ENCODE results near the gene MOB2.
"Not testable (repeated sequence)": the region's sequence is repeated elsewhere in the genome, so short reads cannot be mapped to it uniquely, and the experiment has no call there.

Gene MOB2

DNA sequence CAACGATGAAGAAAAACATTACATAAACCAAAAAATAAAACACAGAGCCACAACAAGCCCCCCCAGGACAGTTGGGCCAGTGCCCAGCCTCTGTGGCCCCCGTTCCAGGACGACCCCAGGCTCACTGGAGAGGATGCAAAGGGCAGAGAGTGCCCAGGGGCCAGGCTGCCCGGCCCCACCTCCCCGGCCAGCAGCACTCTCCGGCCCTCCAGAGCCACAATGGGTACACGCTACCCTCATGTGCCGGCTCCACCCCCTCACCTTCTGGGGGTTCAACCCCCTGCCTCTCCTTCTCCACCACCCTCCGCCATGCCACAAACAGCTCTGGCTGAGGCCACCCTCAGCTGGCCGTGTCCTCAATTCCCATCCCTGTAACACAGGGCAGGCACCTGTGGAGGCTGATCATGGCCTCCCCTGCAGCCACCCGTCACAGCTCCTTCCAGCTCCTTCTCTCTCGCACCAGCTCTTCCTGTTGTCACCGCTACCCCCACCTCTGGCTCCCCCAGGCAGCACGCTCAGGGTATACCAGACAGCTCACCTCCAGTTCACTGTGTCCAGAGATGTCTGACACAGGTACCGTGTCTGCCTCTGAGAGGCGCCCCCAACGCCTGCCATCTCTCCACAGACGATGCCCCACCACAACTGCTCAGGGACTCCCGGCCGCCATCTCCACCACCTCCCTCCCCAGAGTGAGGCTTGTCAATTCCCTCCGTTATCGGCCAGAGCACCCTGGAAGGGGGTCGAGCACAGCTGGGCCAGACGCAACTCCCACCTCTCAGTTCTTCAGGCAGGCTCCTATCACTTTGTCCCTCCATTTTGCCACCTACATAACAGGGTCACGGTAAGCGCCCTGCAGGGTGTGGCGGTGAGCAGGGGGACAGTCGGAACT, 30.8 kb upstream of the MOB2 start:
- DNase-seq, result no peak

DNA sequence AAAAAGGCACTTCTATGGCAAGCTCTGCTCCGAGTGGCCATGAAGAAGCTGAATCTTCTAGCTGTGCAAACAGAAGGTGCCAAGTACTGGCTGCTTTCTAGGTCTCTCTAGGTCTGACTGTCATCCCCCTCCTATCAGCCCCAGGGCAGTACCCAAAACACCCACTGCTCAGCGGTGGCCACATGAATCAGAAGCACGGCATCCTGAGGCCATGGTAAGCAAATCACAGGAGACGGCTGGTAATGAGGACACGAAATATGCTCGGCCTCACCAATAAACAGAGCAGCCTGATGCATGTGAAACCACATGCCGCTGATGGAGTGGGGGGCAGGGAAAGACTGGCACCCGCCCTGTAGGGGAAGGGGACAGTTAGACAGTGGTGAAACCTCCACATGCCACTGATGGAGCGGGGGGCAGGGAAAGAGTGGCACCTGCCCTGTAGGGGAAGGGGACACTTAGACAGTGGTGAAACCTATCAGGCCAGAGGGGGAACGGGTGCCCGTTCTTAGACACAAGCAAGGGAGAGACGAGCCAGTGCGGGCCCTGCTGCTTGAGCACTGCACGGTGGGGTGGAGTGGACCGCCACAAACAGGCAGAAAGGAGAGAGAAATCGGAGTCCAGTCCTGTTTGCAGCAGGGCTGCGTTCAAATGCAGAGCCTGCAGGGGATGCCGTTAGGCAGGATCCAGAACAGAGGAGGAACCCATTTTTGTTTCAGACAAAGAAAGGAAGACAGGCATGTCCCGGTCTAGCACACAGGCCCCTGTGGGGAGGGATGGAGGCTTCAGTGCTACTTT, 29.9 kb upstream of the MOB2 start:
- DNase-seq, result no peak

DNA sequence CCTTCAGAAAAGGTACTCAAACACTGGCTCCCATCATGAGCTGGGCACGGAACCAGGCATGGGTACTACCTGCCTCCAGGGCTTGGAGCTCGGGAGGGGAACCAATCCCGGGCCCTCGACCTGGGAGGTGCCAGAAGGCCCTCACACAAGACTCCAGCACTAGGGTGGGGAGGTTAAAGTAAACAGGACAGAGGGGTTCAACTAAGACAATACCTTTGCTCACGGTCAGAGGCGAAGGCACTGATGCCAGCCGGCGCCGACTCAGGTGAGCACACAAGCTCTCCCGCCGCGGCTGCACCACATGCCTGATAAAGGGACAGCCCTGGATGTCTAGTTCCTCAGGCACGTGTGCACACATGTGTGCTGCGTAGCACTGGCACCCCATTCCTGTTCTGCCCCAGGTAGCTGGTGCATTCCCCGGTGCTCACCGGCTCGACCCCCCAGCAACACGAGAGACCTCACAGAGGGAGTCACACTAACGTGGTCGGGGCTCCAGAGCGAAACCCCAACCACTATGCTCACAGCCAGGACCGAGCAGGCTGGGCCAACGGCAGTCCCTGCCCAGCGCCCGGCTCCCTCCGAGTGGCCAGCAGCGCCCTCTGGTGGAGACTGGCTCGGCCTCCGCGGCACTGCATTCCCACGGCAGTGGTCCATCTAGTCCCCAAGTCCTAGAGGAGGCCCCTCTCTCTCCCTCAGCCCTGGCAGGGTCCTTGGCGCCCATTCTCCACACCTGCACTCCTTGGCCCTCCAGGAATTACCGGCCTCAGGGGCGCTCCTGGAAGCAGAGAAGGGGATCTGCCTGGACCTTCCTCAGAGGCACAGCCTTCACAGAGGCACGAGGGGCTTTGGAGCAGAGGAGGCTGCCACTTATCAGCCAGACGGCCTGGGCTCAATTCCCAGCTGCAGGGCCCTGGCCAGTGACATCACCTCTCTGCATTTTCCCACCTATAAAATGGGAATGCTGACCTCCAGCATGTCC, 28.8 kb upstream of the MOB2 start:
- peak; percentile 65 for DNase-seq

DNA sequence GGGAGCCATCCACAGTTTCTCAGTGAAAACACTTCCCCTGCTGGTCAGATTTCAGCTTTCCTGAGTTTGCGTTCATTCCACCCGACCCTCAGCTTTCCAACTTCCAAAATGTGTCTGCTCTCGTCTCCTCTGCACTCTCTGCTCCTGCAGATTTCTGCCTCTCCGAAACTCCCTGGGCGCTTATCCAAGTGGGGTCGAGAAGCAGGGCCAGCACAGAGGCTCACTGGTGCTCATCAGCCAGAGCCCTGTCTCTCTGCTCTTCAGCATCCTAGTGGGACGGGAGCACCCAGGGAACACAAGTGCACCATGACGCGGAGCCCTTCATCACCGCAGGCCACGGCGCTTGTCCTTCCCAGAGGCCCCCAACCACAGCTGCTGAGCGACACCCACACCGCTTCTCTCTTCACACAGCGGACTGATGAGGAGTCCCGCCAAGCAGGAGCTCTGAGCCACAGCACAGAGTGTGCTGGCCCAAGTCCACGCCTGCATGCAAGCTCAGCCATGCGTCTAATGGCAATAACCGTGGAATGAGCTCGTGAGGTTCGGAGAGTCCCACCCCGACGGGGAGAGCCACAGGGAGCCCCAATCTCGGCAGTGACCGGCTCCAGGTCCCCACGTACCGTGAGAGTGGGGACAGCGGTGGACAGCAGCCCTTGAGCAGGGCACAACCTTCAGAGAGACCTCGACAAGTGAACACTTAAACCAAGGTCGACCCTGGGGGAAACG, 27.9 kb upstream of the MOB2 start:
- DNase-seq, result no peak

DNA sequence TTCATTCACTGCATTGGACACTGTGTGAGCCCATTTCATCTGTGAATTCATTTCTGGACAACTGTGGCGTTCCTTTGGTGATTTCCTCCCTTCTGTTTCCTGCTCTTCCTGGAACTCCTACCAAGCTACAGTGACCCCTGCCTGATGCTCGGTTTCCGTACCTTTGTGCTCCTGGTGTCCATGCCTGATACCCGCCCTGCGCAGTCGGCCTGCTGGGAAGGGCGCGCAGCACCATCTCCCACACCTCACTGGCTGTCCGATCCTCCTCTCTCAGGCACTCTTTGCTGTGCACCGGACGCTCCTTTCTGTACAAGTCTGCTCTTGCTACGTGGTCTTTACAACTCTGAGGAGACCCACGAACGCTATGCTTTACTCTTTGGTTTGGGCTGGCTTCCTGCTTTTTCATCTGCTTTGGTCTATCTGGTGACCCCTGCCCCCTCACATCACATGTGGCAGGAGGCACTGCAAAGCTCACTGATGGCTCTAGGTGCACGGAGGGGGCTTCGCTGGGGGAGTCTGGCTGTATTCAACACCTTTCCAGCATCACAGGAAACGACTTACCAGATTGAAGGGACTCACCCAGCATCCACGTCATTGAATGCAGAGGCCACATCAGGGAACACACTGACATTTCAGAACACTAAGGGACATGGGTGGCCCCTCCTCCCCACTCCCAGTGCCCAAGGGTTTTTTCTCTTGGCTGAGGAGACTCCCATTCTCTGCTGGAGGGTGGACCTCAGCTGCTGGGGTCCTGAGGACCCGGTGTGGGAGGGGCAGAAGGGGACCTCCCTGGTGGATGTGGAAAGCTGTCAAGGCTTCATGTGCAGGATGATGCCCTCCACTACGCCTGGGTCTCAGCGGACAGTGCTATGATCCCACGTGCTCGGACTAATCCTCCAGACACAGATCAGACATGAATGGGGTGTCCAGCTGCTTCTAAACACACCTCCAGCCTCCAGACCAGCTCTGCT, 27.0 kb upstream of the MOB2 start:
- DNase-seq, result no peak

DNA sequence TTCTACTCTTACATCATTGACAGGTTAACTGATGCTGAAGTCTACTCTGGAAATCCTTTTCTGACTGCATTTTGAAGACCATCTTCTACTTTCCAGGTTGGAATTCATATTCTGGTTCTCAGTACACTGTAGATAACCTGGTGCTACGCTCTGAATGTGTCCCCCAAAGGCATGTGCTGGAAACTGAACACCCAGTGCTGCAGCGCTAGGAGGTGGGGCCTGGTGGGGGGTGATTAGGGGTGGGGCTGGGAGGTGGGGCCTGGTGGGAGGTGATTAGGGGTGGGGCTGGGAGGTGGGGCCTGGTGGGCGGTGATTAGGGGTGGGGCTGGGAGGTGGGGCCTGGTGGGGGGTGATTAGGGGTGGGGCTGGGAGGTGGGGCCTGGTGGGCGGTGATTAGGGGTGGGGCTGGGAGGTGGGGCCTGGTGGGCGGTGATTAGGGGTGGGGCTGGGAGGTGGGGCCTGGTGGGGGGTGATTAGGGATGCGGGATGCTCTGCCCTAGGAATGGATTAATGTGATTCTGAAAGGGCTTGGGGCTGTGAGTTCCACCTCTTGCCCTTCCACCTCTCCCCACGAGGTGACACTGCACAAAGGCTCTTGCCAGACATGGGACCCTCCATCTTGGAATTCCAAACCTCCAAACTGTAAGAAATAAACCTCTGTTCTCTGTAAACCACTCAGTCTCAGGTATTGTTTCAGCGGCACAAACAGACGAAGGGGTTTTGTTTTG, 26.1 kb upstream of the MOB2 start:
- DNase-seq, result not testable (repeated sequence)

DNA sequence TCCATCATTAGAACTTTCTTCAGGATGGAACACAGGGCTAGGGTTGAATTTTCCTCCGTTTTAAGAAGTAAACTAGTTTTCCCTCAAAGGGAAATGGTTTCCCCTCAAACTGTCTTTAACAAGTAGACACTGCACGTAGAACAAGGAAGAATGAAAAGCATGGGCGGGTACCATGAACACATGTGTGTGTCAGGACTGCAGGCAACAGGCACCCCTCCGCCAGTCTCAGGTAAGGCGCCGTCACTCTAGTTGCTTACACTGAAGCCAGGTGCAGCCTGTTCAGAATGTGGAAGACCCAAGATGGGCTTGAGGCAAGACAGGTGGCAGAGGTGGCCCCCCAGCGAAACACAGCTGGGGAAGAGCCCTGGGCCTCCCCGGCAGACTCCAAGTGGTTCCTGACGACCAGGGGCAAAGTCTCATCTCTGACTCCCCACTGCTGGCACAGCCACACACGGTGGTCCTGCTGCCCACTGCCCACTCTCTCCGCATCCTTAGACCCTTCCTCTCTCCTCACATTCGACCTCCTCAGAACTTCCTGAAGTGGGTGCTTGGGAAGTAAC, 25.4 kb upstream of the MOB2 start:
- no peak for DNase-seq

DNA sequence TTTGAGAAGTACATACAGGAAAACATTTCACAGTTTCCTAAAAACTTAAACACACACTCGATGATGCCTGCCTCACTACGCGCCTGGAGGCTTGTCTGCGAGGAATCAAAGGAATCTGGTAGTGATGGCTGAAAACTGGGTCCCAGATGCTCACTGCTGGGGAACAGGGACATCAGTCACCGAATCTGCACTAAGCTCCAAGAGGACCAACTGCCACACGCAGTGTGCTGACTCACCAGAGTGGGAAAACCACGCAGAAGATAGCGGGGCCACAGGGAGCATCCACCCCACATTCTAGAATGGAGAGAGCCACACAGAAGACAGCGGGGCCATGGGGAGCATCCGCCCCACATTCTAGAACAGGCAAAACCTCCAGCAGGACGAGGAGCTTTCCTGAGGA, 24.3 kb upstream of the MOB2 start:
- no peak for DNase-seq

DNA sequence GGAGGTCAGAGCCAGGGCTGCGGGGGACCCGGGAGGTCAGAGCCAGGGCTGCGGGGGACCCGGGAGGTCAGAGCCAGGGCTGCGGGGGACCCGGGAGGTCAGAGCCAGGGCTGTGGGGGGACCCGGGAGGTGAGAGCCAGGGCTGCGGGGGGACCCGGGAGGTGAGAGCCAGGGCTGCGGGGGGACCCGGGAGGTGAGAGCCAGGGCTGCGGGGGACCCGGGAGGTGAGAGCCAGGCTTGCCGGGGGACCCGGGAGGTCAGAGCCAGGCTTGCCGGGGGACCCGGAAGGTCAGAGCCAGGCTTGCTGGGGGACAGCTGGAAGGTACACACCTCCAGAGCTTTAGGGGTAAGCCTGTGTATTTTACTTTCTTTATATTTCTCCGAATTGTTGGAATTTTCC, 23.8 kb upstream of the MOB2 start:
- DNase-seq, result not testable (repeated sequence)

DNA sequence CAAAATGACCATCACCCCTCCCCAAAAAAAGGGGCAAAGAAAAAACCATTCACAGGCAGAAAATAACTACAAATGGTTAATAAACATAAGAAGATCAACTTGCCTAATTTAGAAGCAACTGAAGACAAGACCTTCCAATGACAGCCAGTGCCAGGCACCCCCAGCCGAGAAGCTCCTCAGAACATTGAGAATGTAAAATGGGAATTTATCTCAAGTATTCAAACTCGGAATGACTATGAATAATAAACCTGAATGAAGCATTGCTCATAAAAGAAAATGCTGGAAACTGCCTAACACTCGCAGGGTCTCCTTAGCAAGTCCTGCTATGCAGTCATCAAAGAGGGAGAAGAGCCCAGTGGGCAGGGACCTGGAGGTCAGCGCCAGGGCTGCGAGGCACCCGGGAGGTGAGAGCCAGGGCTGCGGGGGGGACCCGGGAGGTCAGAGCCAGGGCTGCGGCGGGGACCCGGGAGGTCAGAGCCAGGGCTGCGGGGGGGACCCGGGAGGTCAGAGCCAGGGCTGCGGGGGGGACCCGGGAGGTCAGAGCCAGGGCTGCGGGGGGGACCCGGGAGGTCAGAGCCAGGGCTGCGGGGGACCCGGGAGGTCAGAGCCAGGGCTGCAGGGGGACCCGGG, 23.2 kb upstream of the MOB2 start:
- no peak for DNase-seq

DNA sequence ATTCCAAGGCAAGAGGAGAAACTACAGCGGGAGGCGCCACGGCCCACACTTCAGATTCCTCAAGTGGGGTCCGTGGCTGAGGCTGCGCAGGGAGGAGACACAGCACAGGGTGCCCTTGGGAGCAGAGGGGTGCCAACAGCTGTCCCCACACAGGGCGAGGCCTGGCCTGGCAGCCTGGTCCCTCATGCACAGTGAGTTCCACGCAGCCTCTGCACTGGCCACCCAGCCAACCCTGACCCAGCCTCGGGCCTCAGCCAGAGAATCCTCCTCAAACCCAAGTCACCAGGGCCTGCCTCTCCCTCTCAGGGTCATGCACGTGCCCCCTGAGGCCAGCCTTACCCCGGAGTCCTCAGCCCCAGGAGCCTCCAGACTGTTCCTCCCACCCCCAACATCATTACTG, 22.4 kb upstream of the MOB2 start:
- no peak for DNase-seq

DNA sequence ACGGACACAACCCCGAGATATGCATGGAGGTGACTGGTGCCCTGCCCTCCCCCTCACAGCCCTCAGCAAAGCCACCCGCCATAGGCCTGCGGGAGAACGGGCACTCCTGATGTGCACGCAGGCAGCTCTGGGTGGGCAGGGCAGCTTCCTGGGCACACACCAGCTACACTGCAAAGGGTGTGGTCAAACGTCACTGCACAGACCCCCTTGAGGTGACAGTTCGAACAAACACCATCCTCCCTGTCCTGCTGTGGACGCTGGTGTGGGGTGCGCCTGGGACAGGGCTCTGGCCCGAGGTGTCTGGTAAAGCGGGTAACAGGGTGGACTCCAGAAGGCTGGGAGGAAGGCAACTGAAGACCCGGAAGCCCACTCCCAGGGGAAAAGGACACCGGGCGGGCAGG, 21.9 kb upstream of the MOB2 start:
- no peak for DNase-seq

DNA sequence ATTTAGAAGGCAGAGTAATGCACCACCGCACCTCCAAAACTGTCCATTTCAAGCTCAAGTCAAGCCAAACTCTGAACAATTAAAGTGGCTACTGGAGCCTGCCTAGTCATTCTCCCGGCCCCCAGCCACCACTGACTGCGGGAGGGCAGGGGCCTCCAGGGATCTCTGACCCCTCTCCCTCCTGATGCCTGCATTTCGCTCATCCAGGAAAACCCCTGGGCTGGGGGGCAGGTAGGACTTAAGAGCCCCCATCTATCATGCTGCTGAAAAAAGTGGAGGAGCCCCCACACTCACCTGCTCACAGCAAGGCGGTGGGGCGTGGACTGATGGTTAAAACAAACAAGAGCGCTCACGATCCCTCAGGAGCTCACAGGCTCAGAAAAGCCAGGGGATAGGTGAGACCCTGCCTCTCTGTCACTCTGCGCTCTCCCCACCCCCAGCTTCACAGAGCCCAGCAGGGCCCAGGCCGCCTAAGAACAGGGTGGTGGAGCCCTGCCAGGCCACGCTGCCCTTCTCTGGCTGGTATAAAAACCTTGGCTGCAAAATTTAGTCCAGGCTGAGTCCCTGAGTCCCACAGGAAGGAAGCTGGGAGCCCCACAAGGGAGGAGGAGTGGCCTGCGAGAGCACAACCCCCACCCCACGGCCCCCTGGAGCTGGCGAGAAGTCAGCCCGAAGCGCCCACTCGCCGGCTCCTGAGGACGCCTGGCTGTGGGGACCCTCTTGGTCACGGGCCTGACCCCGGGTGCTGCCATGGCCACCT, 21.0 kb upstream of the MOB2 start:
- no peak for DNase-seq

DNA sequence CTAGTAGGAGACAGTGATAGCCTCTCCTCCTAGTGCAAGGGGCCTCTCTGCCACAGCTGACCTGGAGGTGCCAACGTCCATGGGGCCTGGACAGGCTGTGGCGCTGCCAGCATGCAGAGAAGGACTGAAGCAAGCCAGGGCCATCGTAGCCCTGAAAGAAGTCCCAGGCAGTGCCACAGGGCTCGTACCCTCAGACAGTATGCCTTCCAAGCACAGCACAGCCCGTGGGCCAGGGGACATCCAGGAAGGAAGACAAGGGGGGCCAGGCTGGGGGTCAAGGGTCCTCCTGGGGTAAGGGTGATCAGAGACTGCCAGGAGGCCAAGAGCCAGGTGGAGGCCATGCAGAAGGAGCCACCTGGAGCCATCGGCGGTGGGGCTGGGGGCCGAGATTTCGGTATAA, 20.4 kb upstream of the MOB2 start:
- no peak for DNase-seq

DNA sequence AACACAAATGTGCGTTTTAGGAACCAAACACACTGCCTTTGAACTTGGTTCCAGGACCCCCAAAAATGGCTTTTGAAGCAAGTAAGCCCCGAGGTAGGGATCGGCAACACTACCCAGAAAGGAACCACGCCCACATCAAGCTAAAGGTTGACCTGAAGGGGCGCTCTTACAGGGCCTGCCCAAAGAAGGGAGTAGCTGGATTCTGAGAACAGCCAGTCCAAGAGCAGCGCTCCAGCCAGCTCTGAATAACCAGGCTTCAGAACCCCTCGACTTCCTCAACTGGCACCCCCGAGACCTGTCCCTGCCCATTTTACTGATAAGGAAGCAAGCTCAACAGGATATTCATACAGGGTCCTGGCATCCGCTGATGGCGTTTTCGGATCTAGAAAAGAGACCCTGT, 18.9 kb upstream of the MOB2 start:
- DNase-seq, result no peak

DNA sequence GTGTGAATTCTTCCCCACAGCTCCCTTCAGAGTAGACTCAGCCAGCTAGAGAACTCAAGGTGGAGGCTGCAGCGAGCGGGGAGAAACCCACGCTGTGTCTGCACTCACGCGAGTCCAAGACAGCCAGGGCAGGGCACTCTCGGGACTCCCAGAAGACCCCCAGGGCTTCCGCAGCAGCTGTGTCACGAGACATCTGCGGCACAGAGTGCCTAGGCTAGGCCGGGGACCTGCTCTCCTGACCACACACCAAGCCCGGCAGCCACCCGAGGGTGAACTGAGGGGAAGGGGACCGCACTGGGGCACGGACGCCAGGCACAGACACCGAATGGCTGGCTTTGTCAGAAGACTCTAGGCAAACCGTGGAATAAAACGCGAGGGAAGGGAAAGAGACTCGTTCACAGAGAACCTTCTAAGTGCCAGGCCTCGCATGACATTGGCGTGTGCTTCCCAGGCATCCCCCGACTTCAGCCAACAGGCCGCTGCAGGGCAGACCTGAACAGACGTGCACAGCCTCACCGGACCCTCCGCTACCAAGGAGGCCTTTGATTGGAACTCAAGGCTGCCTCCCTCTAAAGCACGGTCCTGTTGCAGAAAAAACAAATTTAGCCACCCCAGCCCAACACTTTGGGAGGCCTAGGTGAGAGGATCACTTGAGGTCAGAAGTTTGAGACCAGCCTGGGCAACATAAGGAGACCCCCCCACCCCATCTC, 18.2 kb upstream of the MOB2 start:
- no peak for DNase-seq

DNA sequence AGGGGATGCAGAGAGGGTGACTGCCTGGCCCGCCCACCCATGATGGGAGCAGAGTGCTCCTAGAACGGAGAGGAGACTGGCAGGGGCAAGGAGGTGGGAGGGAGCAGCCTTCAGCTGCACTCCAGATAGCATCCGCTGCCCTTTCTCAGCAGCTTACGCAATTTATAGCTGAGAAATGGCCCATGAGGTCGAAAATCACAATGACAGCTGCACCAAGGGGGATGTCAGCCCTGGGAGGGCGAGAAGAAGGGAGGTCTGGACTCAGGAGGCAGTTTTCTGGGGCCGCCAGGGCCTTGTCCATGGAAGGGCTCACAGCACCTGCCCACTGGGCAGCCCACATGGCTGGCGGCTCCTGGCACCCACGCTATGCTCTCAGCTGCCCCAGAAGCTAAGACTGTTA, 17.6 kb upstream of the MOB2 start:
- no peak for DNase-seq

DNA sequence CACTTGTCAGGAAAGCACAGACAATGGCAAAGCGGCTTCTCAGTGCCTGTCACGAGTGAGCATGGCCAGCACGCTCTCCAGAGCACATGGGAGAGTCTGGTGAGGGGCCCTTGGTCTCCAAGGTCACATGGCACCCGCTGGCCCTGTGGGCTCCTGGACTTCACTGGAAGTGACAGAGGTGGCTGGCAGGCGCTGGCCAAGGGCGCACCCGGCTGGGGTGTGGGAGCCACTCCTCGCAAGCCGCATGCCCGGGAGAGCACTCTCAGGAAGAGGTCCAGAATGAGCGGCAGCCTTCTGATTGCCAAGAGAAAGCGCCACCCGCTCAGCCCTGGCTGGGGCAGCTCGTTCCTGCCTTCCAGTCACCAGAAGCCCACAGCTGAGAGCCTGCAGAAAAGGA, 17.1 kb upstream of the MOB2 start:
- no peak for DNase-seq
